GM19397 (cell line): ENCODE measurements around the gene RCVRN.
"Not testable (repeated sequence)": the region's sequence is repeated elsewhere in the genome, so short reads cannot be mapped to it uniquely, and the experiment has no call there.

ENCODE experiments used
- ATAC-seq: cut with Tn5 transposase; IDR thresholded peaks from one replicate; pipeline ENCODE4 v1.9.1; 2021; ENCODE audit warnings: mild to moderate bottlenecking, moderate library complexity; ENCODE audit not compliant: unreplicated experiment

Gene RCVRN

GRCh38 chr17:9922012-9922848, 17.2 kb upstream of the RCVRN start:
- no peak for ATAC-seq

- ATAC-seq: not testable (repeated sequence)
These were observed 16.1 kb upstream of the RCVRN start for GRCh38 chr17:9921216-9921615.

- no peak for ATAC-seq
These were observed 13.8 kb upstream of the RCVRN start for GRCh38 chr17:9918804-9919352.

GRCh38 chr17:9918352-9918751, 13.3 kb upstream of the RCVRN start:
- no peak for ATAC-seq

GRCh38 chr17:9917801-9918200, 12.7 kb upstream of the RCVRN start:
- ATAC-seq: no peak

GRCh38 chr17:9917131-9917530, 12.1 kb upstream of the RCVRN start:
- ATAC-seq: no peak

GRCh38 chr17:9916108-9916507, 11.0 kb upstream of the RCVRN start:
- ATAC-seq: no peak

GRCh38 chr17:9913476-9913875, 8.4 kb upstream of the RCVRN start:
- ATAC-seq: no peak

- ATAC-seq: no peak
These were observed 7.3 kb upstream of the RCVRN start for GRCh38 chr17:9912121-9913099.

- ATAC-seq: no peak
These were observed 6.0 kb upstream of the RCVRN start for GRCh38 chr17:9911089-9911488.

GRCh38 chr17:9908649-9909042, 3.6 kb upstream of the RCVRN start:
- ATAC-seq: no peak

- no peak for ATAC-seq
These were observed 3.0 kb upstream of the RCVRN start for GRCh38 chr17:9907883-9908648.

GRCh38 chr17:9907131-9907530, 2.1 kb upstream of the RCVRN start:
- ATAC-seq: no peak

GRCh38 chr17:9906616-9907015, 1.5 kb upstream of the RCVRN start:
- ATAC-seq: no peak

- ATAC-seq: no peak
These were observed 831 bp upstream of the RCVRN start for GRCh38 chr17:9905902-9906301.

- ATAC-seq: no peak
These were observed 594 bp downstream of the RCVRN start for GRCh38 chr17:9904277-9905077.

- no peak for ATAC-seq
These were observed 3.0 kb downstream of the RCVRN start for GRCh38 chr17:9902120-9902519.

GRCh38 chr17:9900784-9901183, 4.3 kb downstream of the RCVRN start:
- ATAC-seq: no peak

- ATAC-seq: no peak
These were observed 5.0 kb downstream of the RCVRN start for GRCh38 chr17:9900044-9900594.
